Tibial nerve (tissue), 3 donors: ENCODE measurements around the gene MAGEF1.

ENCODE experiments used
- CTCF ChIP-seq, 5 experiments: fragments of 200-600 bp in 3 of 5; fragments of 450-650 bp in 2 of 5; sonication (generic) in 3 of 5; IDR thresholded peaks; one replicate each; pipeline ENCODE4 v1.5.1; 2016 to 2019; ENCODE audit warnings: antibody characterized with exemption in 5 of 5, mild to moderate bottlenecking in 3 of 5, moderate library complexity in 2 of 5
- POLR2A ChIP-seq, 2 donors: fragments of 450-650 bp; IDR thresholded peaks; one replicate each; pipeline ENCODE4 v1.6.1; 2017; ENCODE audit warnings: antibody characterized with exemption in 2 of 2, mild to moderate bottlenecking in 2 of 2, moderate library complexity in 2 of 2

GRCh38 chr3:184700759-184701158 is 11.1 kb downstream of the MAGEF1 start:
- TF ChIP-seq CTCF (IDR thresholded peaks at IDR 0.05) (no peak), POLR2A (IDR thresholded peaks at IDR 0.05) (no peak)
